Smooth muscle cell (in vitro differentiated cells): ENCODE data around the gene OR51E1. TPM values are rescaled to one million over a fixed set of nuclear protein-coding genes. Genes with fewer than 3 reads are reported as not detected.

Experiments
- DNase-seq: peaks from one replicate; lab custom pipeline; 2025; ENCODE audit not compliant: unreplicated experiment; lab: John Stamatoyannopoulos, UW
- H2AFZ ChIP-seq: fragments of 200-600 bp; sonication (generic); 2 replicates; pipeline ENCODE4 v1.6.0; 2016; ENCODE audit warnings: antibody characterized with exemption, low read depth, mild to moderate bottlenecking
- H3F3A ChIP-seq: fragments of 200-600 bp; sonication (generic); 2 replicates; pipeline ENCODE4 v1.6.0; 2017; ENCODE audit warnings: antibody characterized with exemption, low read depth
- H3K27ac ChIP-seq: fragments of 200-600 bp; sonication (generic); 2 replicates; pipeline ENCODE4 v1.5.1; 2016; ENCODE audit warnings: low read depth, mild to moderate bottlenecking
- H3K27me3 ChIP-seq: fragments of 200-600 bp; sonication (generic); 2 replicates; pipeline ENCODE4 v1.6.1; 2016; ENCODE audit warnings: low read depth, mild to moderate bottlenecking
- H3K36me3 ChIP-seq: fragments of 200-600 bp; sonication (generic); 2 replicates; pipeline ENCODE4 v1.5.1; 2016; ENCODE audit warnings: low read depth
- H3K4me1 ChIP-seq: fragments of 200-600 bp; sonication (generic); 2 replicates; pipeline ENCODE4 v1.5.1; 2016; ENCODE audit warnings: low read depth
- H3K4me2 ChIP-seq: fragments of 200-600 bp; sonication (generic); 2 replicates; pipeline ENCODE4 v1.6.0; 2016; ENCODE audit warnings: mild to moderate bottlenecking
- H3K4me3 ChIP-seq: fragments of 200-600 bp; sonication (generic); 2 replicates; pipeline ENCODE4 v1.5.1; 2016; ENCODE audit warnings: mild to moderate bottlenecking
- H3K79me2 ChIP-seq: fragments of 200-600 bp; sonication (generic); 2 replicates; pipeline ENCODE4 v1.6.0; 2016; ENCODE audit warnings: low read depth, mild to moderate bottlenecking
- H3K9ac ChIP-seq: fragments of 200-600 bp; sonication (generic); 2 replicates; pipeline ENCODE4 v1.6.0; 2016; ENCODE audit warnings: low read depth
- H3K9me3 ChIP-seq: fragments of 200-600 bp; sonication (generic); replicated peaks from 2 replicates; pipeline ENCODE4 v1.5.1; 2016; ENCODE audit warnings: low read depth
- H4K20me1 ChIP-seq: fragments of 200-600 bp; sonication (generic); 2 replicates; pipeline ENCODE4 v1.6.0; 2016; ENCODE audit warnings: low read depth
- CTCF ChIP-seq: fragments of 200-600 bp; sonication (generic); IDR thresholded peaks from 2 replicates; pipeline ENCODE4 v1.5.1; 2017; ENCODE audit warnings: borderline replicate concordance, mild to moderate bottlenecking, antibody characterized with exemption; ENCODE audit not compliant: insufficient read depth, poor library complexity, severe bottlenecking
- WGBS: methylation state at CpG from one replicate; pipeline ENCODE4 v1.1.7; 2016; ENCODE audit warnings: low lambda C conversion rate; 5-methylcytosine and 5-hydroxymethylcytosine counted together
- polyA plus RNA-seq: library from polyadenylated mRNA; unstranded; fragments of >200 nt; fragmentation: Nextera tagmentation; extraction: Ambion mirVana; gene quantifications from 2 replicates; pipeline ENCODE4 v1.2.1, GENCODE V29; 2016
- total RNA-seq: library from RNA; depleted of rRNA; stranded (reverse); fragments of >200 nt; gene quantifications from 2 replicates; pipeline ENCODE4 v1.2.3, GENCODE V29; 2014

The OR51E1 gene
- total RNA-seq, result not detected in 2 replicates
- not detected in 2 replicates for polyA plus RNA-seq

- Histone ChIP-seq H3K79me2 (no peaks in the 10 kb centered on the region), H2AFZ (no peak within 1 kb of the TSS), H3K4me3 (no peak within 1 kb of the TSS), H3K27ac (no peak within 1 kb of the TSS), H4K20me1 (no peaks in the 10 kb centered on the region), H3K9me3 (no peaks in the 10 kb centered on the region), H3K4me2 (no peak within 1 kb of the TSS), H3K27me3 (no peaks in the 10 kb centered on the region), H3K9ac (no peak within 1 kb of the TSS), H3K4me1 (no peaks in the 10 kb centered on the region), H3K36me3 (no peaks in the 10 kb centered on the region), H3F3A (no peaks in the 10 kb centered on the region)
- DNase-seq, result no peak
- TF ChIP-seq CTCF, result no peak
- 96% methylated on average over 3 of the region's 3 CpGs for WGBS
Measured at GRCh38 chr11:4643682-4644081, at the start of gene OR51E1. Gene OR51E1 (plus strand): TSS chr11:4643982. CDS start chr11:4652527, 8,545 bp downstream.

GRCh38 chr11:4605057-4605456, 38.7 kb upstream of the OR51E1 start:
- Histone ChIP-seq H3F3A (no peaks in the 10 kb centered on the region), H3K79me2 (no peaks in the 10 kb centered on the region), H4K20me1 (no peaks in the 10 kb centered on the region), H3K9me3 (no peaks in the 10 kb centered on the region), H2AFZ (no peak overlapping the region), H3K4me2 (no peak overlapping the region), H3K36me3 (no peaks in the 10 kb centered on the region), H3K9ac (no peak overlapping the region), H3K27me3 (no peaks in the 10 kb centered on the region), H3K27ac (no peak overlapping the region), H3K4me1 (peaks cover 4% of the 10 kb centered on the region), H3K4me3 (no peak overlapping the region)
- 99% methylated on average over 4 of the region's 4 CpGs for whole genome bisulfite sequencing
- no peak for TF ChIP-seq CTCF
- DNase-seq, result no peak

GRCh38 chr11:4606231-4607015, 37.4 kb upstream of the OR51E1 start:
- no peaks in the 10 kb centered on the region for H3K79me2 ChIP-seq
- no peak for TF ChIP-seq CTCF
- WGBS, result 72% methylated on average over 1 of the region's 1 CpG
- no peaks in the 10 kb centered on the region for H3K27me3 ChIP-seq
- peak overlapping the region; percentile 71 for H3K4me3 ChIP-seq
- H3F3A ChIP-seq, result no peaks in the 10 kb centered on the region
- H4K20me1 ChIP-seq, result no peaks in the 10 kb centered on the region
- H3K9ac ChIP-seq, result no peak overlapping the region
- peaks cover 4% of the 10 kb centered on the region for H3K4me1 ChIP-seq
- no peak for DNase-seq
- no peak overlapping the region for H3K27ac ChIP-seq
- H3K9me3 ChIP-seq, result no peaks in the 10 kb centered on the region
- H3K4me2 ChIP-seq, result peak overlapping the region; percentile 90
- H3K36me3 ChIP-seq, result no peaks in the 10 kb centered on the region
- no peak overlapping the region for H2AFZ ChIP-seq

GRCh38 chr11:4607096-4607495, 36.7 kb upstream of the OR51E1 start:
- Histone ChIP-seq H3F3A (no peaks in the 10 kb centered on the region), H3K9ac (peak overlapping the region; percentile 74), H3K4me1 (peaks cover 4% of the 10 kb centered on the region), H3K4me3 (peak overlapping the region; percentile 71), H3K9me3 (no peaks in the 10 kb centered on the region), H3K36me3 (no peaks in the 10 kb centered on the region), H3K79me2 (no peaks in the 10 kb centered on the region), H3K4me2 (peak overlapping the region; percentile 90), H2AFZ (peak overlapping the region; percentile 97), H3K27ac (peak overlapping the region; percentile 76), H3K27me3 (no peaks in the 10 kb centered on the region), H4K20me1 (no peaks in the 10 kb centered on the region)
- TF ChIP-seq CTCF, result no peak
- no peak for DNase-seq
- WGBS, result 60% methylated on average over 6 of the region's 6 CpGs
